ENCODE data around the gene RRP1. TPM values are rescaled to one million over a fixed set of nuclear protein-coding genes. Genes with fewer than 3 reads are reported as not detected.

Gene RRP1
- total and polyA plus RNA-seq, 2 of the 13 experiments (the other 11 are each of a cell fraction or from before 2014, with no cell fraction given) = 20.1 to 35.1 TPM

- TF ChIP-seq NONO (IDR thresholded peaks at IDR 0.05) (no peak), NONO (CRISPR knock-in tag; conservative IDR thresholded peaks at IDR 0.05) (peak; percentile 59), SIX4 (CRISPR knock-in tag; IDR thresholded peaks at IDR 0.05) (peak; percentile 7; the same call in 1 of the 2 replicates), NR3C1 (CRISPR knock-in tag; IDR thresholded peaks at IDR 0.05) (no peak), HDAC2 (CRISPR knock-in tag; IDR thresholded peaks at IDR 0.05) (peak; percentile 12; the same call in 1 of the 2 replicates), NFAT5 (CRISPR knock-in tag; IDR thresholded peaks at IDR 0.05) (no peak), AHDC1 (CRISPR knock-in tag; IDR thresholded peaks at IDR 0.05; ENCODE audit: borderline replicate concordance) (no peak), IKZF5 (CRISPR knock-in tag; IDR thresholded peaks at IDR 0.05) (0 out of 2 replicates have a peak, but pooled peaks have one; percentile 16), ZNF709 (CRISPR knock-in tag; IDR thresholded peaks at IDR 0.05) (peak; percentile 76), ZNF639 (CRISPR knock-in tag; conservative IDR thresholded peaks at IDR 0.05) (peak; percentile 19; the same call in 1 of the 2 replicates), DZIP1 (CRISPR knock-in tag; IDR thresholded peaks at IDR 0.05) (no peak), TGIF2 (CRISPR knock-in tag; IDR thresholded peaks at IDR 0.05) (peak; percentile 28; the same call in 1 of the 2 replicates), ELF1 (CRISPR knock-in tag; IDR thresholded peaks at IDR 0.05) (no peak)
These were observed 13.5 kb upstream of the RRP1 start, which contains the start of gene CSTB (continued) for GRCh38 chr21:43775795-43776430.
